Measurements from ENCODE around the gene PEAK1. TPM values are rescaled to one million over a fixed set of nuclear protein-coding genes. Genes with fewer than 3 reads are reported as not detected.
A peak's percentile ranks its signal among the peaks of the same experiment; 100 is the strongest.

Gene PEAK1
- total RNA-seq, 1 donor from 2014 or later: 66.6 TPM

DNA sequence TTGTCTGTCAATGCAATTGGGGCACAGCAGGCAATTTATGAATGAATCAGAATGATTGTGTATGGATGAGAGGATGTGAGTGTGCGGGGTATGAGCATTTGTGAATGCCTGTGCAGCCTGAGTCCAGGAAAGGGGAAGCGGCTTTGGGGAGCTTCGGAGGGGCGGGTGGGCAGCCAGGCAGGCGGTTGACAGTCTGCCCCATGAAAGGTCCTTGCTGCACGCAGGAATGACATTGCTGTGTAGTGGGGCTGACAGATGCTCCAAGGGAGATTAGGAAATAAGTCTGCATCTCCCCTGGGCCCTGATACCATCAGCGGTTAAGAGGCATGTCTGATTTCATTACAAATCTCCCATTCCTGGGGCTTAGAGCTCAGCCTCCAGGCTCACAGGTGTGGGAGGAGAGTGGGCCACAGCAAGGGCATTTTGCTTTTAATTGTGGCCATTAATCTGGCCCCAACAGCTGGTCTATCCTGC lies 322.6 kb downstream of the PEAK1 start:
- ATAC-seq (no peak), DNase-seq (ENCODE audit: missing footprints) (no peak)
- intact Hi-C loops (cut with DNase I): no loop called here

DNA sequence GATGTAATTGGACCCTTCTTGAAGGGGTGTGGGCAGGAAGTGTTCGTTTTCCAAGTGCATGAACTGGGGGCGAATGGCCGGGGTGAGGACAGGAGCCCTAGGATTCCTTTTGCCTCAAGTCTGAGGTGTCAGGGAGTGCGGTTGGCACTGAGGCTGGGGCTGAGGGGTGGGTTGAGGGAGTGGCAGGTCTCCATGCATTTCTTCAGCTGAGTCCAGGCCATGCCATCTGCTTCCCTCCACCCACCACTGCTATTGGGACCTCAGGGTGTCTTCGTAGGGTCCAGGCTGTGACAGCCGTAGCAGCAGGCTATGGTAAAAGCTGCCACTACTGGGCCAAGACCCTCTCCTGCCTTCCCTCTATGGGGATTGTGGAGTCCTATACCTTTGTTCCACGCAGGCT lies 323.4 kb downstream of the PEAK1 start:
- DNase-seq (ENCODE audit: missing footprints) (no peak), ATAC-seq (no peak)
- intact Hi-C loops (cut with DNase I): no loop called here

DNA sequence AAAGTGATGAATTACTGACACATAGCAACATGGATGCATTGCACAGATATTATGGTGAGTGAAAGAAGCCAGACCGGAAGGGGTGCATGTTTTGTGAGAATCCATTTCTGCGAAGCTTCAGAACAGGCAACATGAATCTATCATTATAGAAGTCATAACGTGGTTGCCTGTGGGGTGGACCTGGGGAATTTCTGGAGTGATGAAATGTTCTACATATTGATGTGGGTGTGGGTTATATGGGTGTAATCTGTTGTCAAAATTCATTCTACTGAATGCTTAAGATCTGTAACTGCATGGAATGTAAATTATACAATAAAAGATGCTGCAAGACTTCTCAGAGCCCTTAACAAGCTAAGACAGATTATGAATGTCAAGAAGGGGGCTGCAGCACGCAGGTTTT lies 323.8 kb downstream of the PEAK1 start:
- intact Hi-C loops (cut with DNase I): no loop called here
- DNase-seq (ENCODE audit: missing footprints): no peak
- no peak for ATAC-seq

DNA sequence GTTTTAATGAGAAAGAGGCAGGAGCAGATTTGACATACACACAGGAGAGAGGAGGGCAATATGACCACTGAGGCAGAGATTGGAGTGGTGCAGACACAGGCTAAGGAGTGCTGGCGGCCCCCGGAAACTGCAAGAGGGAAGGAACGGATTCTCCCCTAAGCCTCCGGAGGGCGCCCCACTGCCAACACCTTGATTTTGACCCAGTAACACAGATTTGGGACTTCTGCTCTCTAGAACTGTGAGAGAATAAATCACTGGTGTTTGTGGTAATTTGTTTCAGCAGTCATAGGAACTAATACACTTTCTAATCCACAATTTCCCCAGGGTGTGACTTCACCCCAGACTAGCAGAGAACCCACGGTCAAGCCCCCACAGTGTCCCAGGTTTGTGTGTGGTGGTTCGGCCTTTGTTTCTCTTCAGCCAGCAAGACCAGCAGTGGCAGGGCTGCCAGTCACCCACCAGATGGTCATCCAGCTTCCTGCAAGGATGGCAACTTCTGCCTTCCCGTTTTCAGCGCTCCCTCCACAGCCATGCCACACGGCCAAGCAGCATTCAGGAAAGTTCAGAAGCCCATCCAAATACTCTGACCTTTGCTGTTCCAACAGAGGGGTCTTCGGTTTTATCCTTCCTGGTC lies 325.4 kb downstream of the PEAK1 start:
- intact Hi-C loops (cut with DNase I): no loop called here
- no peak for ATAC-seq

DNA sequence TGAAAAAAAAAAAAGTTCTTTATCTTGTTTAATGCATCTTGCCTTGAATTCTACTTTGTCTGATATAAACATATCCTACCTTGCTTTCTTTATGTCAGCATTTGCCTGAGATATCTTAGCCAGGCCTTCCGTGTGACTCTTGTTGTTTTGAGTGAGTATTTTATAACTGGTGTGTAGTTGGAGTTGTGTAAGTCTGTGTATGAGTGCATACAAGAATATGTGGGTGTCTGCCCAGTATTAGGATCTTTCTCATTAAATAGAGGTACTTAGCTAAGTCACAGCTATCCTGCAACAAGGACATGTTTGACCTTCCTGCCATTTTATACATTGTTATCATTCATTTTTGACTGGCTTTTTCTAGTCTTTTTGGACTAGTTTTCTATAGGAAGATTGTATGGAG lies 326.5 kb downstream of the PEAK1 start:
- intact Hi-C loops (cut with DNase I): no loop called here
- DNase-seq (ENCODE audit: missing footprints): no peak
- ATAC-seq: no peak

More for the DNA sequence above, 325.4 kb downstream of the PEAK1 start:
- no peak for DNase-seq (ENCODE audit: missing footprints)

DNA sequence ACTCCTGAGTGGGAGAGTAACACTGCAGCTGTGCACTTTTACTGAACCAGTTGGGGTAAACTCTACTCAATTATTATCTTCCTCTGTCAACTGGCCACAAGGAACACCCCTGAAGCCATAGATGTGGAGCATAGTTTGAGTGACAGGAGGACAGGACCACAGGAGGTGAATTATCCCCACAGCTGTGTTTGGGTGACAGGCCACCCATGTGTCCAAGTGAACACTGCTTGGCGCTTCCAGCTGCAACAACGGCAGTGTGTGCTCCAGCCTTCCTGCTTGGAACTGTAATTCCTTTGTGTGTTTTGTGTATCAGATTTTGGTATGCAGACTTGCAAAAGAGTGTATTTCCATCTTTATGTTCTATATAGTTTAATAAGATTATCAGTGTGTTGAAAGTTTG lies 328.8 kb downstream of the PEAK1 start:
- intact Hi-C loops (cut with DNase I): no loop called here
- ATAC-seq (no peak), DNase-seq (ENCODE audit: missing footprints) (no peak)

DNA sequence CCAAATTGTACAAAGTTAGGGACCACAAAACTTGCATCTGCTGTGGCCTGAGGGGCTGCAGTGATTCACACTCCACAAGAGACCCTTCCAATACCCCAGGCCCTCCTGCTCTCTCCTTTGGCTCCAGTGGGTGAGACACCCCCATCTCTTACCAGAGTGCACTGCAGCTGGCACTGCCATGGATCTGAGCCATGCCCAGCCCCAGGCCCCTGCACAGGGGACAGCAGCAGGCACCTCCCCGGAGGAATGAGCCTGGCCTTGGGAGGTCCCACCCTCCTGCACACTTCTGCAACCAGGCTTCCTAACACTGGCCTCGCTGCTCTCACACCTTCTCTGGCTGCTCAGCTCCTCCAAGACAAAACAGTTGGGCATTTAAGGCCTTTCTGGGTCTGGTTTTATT lies 332.7 kb downstream of the PEAK1 start:
- ATAC-seq (no peak), DNase-seq (ENCODE audit: missing footprints) (no peak)
- intact Hi-C loops (cut with DNase I): no loop called here

DNA sequence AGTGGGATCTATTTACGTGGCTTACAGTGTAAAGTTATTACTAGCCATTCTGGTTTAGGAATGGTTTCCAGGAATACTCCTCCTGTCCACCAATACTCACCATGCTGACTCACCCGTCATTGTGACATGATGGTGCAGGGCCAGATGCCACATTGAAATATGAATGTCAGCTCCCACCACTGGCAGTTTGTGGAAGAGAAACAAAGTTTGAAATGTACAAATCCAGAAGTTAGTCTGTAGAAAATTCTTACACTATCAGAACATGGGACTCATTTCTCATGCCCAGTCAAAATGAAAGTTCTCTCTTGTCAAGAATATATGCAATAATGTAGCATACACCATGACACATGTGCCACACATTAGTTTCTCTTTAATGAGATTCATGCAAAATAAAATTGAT lies 334.6 kb downstream of the PEAK1 start:
- no peak for DNase-seq (ENCODE audit: missing footprints)
- ATAC-seq: no peak
- intact Hi-C loops (cut with DNase I): no loop called here

DNA sequence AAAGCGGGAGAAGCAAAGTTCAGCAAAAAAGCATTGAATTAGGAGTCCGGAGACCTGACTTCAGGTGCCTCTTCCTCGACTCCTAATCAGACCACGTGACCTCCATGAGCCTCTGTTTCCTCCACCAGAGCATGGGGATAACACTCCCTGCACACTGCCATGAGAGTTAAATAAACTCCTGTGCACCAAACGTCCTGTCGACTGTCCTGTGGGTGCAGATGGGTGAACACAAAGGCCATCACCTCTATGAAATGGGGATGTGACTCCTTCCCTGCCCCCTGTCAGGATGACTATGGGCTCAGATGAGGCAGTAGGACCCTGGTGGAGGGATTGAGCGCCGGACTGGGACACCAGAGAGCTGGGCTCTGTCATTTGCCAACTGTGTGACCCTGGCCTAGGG lies 335.5 kb downstream of the PEAK1 start:
- DNase-seq (ENCODE audit: missing footprints): no peak
- no peak for ATAC-seq
- intact Hi-C loops (cut with DNase I): no loop called here

DNA sequence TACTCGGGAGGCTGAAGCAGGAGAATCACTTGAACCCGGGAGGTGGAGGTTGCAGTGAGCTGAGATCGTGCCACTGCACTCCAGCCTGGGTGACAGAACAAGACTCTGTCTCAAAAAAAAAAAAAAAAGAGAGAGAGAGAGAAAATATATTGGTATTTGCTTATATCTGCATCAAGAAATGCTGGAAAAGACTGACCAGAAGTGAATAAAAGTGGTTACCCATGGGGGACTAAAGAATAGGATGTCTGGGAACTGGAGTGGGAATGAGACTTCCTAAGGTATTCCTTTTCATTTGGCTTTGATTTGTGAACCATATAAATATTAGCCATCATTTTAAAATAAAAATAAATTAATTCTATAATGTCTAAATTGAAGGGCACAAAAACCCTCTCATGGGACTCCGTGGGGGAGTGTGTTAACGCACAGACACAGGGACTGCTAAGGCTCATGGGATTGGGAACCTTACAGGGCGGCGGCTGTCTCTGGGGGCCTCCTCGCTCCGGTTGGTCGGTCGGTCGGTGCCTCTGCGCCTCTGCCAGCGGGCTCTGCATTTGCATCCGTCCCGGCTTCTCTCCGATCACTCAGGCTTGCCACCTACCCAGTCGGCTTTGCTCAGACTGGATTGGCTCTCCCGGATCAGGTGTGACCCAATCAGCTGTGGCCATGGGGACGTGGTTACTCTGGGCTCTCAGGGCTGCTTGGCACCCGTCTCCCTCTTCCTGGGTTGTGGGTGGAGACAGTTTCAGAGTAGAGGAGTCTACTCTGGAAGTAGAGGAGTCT lies 336.3 kb downstream of the PEAK1 start:
- peak; percentile 88 for DNase-seq (ENCODE audit: missing footprints)
- ATAC-seq: peak; percentile 98
- intact Hi-C loops (cut with DNase I): no loop called here

DNA sequence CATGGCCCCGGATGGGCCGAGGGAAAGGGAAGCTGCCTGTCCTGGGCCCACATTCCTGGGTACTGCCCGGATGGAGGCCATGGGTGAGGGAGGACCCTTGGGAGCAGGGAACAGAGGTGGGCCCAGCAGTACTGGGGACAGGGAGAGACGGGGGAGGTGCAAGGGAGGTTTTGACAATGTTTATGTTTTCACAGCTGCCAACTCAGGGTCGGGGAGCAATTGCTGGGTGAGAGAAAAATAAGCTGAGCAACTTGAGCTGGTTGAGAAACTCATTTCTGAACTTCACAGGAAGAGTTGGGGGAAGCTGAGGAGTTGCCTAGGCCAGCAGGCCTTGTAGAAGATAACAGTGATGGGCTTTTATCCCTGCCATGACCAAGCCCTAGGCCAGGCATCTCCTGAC lies 337.9 kb downstream of the PEAK1 start:
- no peak for ATAC-seq
- DNase-seq (ENCODE audit: missing footprints): no peak
- intact Hi-C loops (cut with DNase I): no loop called here

DNA sequence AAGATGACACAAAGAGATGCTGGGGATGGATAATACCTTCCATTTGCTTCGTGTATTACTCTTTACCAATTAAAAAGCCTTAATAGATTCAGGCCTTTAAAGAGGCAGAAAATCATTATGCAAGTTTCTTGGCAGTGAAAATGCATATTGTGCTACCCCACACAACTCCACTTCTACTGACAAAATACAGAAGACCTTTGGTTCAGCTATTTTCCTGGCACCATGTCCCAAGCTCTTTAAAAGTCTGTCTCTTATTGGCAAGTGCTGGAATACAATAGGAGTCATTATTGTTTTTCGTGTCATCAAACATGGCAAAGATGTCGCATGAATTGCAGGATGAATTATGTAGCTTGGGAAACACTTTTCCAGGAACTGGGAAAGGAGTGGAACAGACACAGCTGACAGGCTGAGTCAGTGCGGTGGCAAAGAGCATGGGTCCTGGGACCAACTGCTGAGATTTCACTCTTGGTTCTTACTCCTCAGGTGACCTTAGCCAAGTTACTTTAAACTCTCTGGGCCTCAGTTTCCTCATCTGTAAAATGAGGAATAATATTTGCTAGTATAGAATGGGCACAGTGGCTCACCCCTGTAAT lies 343.5 kb downstream of the PEAK1 start:
- ATAC-seq (no peak), DNase-seq (ENCODE audit: missing footprints) (no peak)
- intact Hi-C loops (cut with DNase I): no loop called here

DNA sequence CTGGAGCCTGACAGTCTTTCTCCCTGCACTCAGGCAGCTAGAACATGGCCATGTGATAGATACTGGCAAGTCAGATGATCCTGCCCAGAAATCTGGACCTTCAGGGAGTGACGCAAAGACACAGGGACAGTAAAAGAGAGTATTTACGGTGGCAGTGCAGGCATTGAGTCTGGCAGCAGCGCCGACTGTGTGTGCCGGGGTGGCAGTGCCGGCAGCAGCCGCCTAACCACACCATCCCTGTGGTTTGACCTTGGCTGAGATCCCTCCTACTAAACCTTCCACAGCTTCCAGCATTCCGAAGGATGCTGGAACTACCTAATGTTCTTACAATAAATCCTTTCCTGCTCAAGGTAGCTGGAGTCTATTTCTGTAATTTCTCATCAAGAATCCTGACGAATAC lies 344.4 kb downstream of the PEAK1 start:
- intact Hi-C loops (cut with DNase I): no loop called here
- ATAC-seq (no peak), DNase-seq (ENCODE audit: missing footprints) (no peak)

DNA sequence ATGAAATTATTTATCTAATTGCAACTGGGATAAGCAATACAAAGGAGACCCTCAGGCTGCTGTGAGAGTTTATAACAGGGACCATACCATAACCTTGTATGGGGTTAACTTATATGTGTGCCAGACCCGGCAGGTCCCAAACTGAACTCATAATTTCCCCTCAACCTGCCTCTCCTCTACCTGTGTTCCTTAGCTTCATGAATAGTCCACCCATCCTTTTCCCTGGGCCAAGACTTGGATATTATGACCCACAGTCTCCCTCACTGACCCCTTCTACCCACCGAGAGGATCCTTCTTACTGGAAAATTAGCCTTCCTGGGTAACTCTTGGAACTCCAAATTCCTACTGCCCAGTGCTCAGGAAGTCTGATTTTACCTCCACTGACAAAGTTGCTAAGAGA lies 345.6 kb downstream of the PEAK1 start:
- intact Hi-C loops (cut with DNase I): loop anchor here (5.0 kb wide), 1 partner anchor 33 kb away; no protein-coding TSS in a partner anchor
- no peak for ATAC-seq
- no peak for DNase-seq (ENCODE audit: missing footprints)

DNA sequence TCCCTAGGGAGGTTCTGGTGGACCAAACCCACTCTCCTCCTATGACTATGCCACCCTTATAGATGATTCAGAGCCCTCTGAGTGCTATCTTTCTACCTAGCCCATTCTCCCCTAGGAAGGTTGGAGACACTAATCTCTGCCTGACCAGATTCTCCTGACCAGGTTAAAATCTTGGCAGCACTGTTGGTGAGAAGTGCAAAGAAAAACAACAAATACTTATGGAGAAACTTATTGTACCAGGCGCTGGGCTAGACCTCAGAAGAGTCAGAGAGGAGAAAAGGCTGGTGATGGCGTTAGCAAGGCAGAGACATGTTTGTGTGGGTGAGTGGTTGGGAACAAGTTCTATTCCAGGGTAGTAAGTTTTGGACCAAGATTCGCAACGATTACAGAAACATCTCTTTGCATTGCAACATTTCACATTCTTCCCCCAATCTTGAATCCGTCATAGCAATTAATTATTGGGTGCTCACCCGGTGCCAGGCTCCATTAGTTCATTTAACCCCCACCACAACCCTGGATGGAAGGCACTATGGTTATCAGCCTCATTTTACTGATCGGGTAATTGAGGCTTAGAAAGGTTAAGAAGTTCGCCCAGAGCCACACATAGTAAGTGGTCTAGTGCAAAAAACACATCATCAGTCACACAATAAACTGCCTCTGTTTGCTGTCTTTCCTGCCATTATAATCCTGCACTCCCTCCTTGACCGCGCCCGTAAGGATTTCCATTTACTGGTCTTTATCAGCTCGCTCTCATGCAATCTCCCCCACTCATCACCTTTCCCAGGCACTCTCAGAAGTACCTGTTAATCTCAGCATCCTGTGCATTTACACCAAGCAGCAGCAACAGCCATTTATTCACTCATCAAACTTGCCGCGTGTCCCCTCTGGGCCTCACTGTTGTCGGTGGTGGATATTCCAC lies 348.3 kb downstream of the PEAK1 start:
- ATAC-seq: no peak
- intact Hi-C loops (cut with DNase I): loop anchor here (5.0 kb wide), 1 partner anchor 36 kb away; no protein-coding TSS in a partner anchor
- DNase-seq (ENCODE audit: missing footprints): no peak

DNA sequence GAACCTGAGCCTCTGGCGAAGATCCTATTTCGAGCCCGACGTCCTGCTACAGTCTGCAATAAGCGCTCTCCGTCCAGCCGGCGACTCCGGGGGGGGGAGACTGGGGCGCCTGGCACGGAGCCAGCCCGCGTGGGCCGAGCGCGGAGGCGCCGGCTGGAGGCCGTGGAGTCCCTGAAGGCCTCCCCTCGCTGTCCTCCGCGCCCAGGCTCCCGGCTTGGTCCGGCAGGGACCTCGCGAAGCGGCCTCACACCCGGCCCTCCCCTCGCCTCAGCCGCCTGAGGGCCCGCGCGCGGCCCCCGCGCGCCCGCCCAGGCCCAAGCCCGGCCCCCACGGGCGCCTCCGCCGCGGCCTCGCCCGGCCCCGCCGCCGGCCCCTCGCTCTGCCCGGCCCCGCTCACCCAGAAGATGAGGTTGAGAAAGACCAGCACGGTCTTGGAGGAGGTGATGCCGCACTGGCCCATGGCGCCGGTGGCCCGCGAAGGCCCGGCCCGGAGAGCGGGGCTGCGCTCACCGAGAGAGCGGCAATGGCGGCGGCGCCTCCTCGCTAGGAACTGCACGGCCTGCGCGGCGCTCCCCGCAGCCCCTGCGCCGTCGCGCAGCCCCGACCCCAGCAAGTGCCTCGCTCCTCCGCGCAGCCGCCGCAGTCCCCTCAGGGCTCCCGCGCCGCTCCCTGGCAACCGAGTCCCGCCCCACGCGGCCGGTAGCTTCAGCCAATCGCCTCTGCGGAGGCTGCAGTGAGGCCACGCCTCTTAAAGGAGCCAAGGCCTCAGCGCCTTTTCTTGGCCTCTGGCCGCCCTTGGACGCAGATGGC lies 349.2 kb downstream of the PEAK1 start, which contains the start of gene TSPAN3:
Gene TSPAN3, minus strand, starts transcription at position 615 of the 810 bp plus-strand sequence. Its CDS starts 155 bp downstream, at position 460.
- DNase-seq (ENCODE audit: missing footprints) (peak; percentile 96), ATAC-seq (peak; percentile 98)
- intact Hi-C loops (cut with DNase I): loop anchor here (5.0 kb wide), 1 partner anchor 37 kb away; no protein-coding TSS in a partner anchor

DNA sequence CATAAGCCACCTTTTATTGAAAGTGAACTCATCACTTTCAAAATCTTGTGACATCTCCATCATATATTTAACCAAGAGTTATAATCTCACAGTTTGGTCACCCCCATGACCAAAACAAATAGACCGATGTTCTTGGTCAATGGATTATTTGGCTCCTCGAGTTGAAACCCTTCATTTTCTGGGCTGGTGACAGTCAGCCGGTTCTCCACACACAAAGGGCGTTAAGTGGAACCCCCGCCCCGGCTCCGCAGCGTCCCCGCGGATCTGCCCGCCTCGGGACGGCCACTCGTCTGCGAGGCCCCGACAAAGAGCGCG lies 349.8 kb downstream of the PEAK1 start:
- DNase-seq (ENCODE audit: missing footprints): no peak
- intact Hi-C loops (cut with DNase I): loop anchor here (5.0 kb wide), 1 partner anchor 37 kb away; no protein-coding TSS in a partner anchor
- no peak for ATAC-seq

DNA sequence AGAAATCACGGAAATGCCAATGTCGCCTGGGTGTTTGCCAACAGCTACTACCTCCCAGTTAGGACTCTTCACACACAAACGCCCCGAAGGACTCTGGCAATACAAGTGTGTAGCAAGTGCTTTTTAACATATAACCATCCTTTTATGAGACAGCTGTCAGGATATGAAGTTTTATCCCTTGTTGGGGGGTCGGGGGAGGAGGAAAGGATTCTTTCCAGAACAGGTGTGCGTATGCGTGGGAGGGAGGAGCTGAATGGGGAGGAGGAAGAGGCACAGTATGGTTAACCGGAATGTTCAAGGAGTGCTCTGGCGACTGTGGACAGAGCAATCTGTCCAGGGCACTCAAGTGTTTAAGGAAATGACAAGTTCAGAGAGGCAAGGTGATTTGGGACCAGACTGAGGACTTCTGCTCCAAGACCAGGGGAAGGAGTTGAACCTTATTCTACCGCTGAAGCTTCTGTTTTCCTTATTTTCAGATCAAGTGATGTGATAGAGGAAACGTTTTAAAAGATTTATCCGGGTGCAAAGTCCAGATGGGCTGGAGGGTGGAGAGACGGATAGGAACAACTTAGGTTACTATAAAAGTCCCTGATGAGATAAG lies 350.3 kb downstream of the PEAK1 start:
- intact Hi-C loops (cut with DNase I): loop anchor here (5.0 kb wide), 1 partner anchor 38 kb away; no protein-coding TSS in a partner anchor
- DNase-seq (ENCODE audit: missing footprints) (no peak), ATAC-seq (no peak)
